GM12878 (cell line): ENCODE data around the gene DCPS. TPM values are rescaled to one million over a fixed set of nuclear protein-coding genes. Genes with fewer than 3 reads are reported as not detected.

Experiments used
- ATAC-seq: fragments of 200-7000 bp; cut with Tn5 transposase; 3 replicates; pipeline ENCODE4 v1.9.1; 2020; ENCODE audit warnings: mild to moderate bottlenecking, moderate library complexity
- BruUV-seq: library from RNA; stranded (reverse); fragments of 400-500 nt; replicated peaks from 2 replicates; lab custom pipeline; 2021; lab: Mats Ljungman, UMichigan
- CTCF ChIA-PET: fragments of 300-600 bp; sonication (Branson Sonifier 250); formaldehyde crosslinking; extraction: SDS; loops from one replicate; lab custom pipeline; 2021; ENCODE audit warnings: inconsistent platforms; lab: Yijun Ruan, JAX
- POLR2A ChIA-PET: fragments of 350-600 bp; formaldehyde crosslinking; extraction: SDS; loops from one replicate; lab custom pipeline; 2021; ENCODE audit warnings: inconsistent platforms; lab: Charles Lee
- RAD21 ChIA-PET: fragments of 300-600 bp; sonication (Branson Sonifier 250); formaldehyde crosslinking; loops from one replicate; lab custom pipeline; 2023; ENCODE audit warnings: antibody characterized with exemption; ENCODE audit not compliant: unreplicated experiment; lab: Charles Lee
- SMC1A ChIA-PET: fragments of 300-600 bp; sonication (Branson Sonifier 250); formaldehyde crosslinking; loops from one replicate; lab custom pipeline; 2023; ENCODE audit not compliant: unreplicated experiment, uncharacterized antibody; lab: Charles Lee
- DNase-seq: peaks from one replicate; pipeline ENCODE4 v3.0.0-alpha.2; 2011; ENCODE audit warnings: low read depth, low spot score
- FAIRE-seq: peaks from 3 replicates; lab custom pipeline; 2011; peaks lifted over from hg19 to GRCh38; lab: Jason Lieb, UNC
- H2AFZ ChIP-seq: 2 replicates; pipeline ENCODE4 v1.6.0; 2011; ENCODE audit warnings: low read depth, low read length, control low read depth; ENCODE audit not compliant: control insufficient read depth
- H3K27ac ChIP-seq: 2 replicates; pipeline ENCODE4 v1.5.1; 2011; ENCODE audit warnings: control low read depth; ENCODE audit not compliant: control insufficient read depth, insufficient read depth
- H3K27me3 ChIP-seq, 2 experiments: replicated peaks in 1 of 2; 2 replicates each; pipeline versions ENCODE4 v1.6.0 to v1.6.1; 2011; ENCODE audit warnings: low read length in 1 of 2; ENCODE audit not compliant: control insufficient read depth in 2 of 2, insufficient read depth in 2 of 2
- H3K36me3 ChIP-seq, 2 experiments: 2 replicates each; pipeline ENCODE4 v1.5.1; 2011; ENCODE audit warnings: low read length in 1 of 2; ENCODE audit not compliant: control insufficient read depth in 2 of 2, insufficient read depth in 2 of 2
- H3K4me1 ChIP-seq: 2 replicates; pipeline ENCODE4 v1.6.1; 2011; ENCODE audit warnings: mild to moderate bottlenecking, low read length, moderate library complexity, mixed read lengths; ENCODE audit not compliant: control insufficient read depth, insufficient read depth
- H3K4me2 ChIP-seq: 2 replicates; pipeline ENCODE4 v1.6.0; 2011; ENCODE audit warnings: control low read depth; ENCODE audit not compliant: control insufficient read depth, insufficient read depth
- H3K4me3 ChIP-seq: fragments of 200-600 bp; sonication (generic); 2 replicates; pipeline ENCODE4 v1.5.1; 2016
- H3K79me2 ChIP-seq: 2 replicates; pipeline ENCODE4 v1.6.0; 2011; ENCODE audit warnings: low read length; ENCODE audit not compliant: control insufficient read depth, insufficient read depth
- H3K9ac ChIP-seq: 2 replicates; pipeline ENCODE4 v1.8.0; 2011; ENCODE audit warnings: low read length, control low read depth, mixed read lengths; ENCODE audit not compliant: control insufficient read depth, insufficient read depth
- H3K9me3 ChIP-seq: replicated peaks from 3 replicates; pipeline ENCODE4 v1.5.1; 2011; ENCODE audit warnings: mild to moderate bottlenecking, low read length; ENCODE audit not compliant: control insufficient read depth, insufficient read depth
- H4K20me1 ChIP-seq: 2 replicates; pipeline ENCODE4 v1.6.0; 2011; ENCODE audit not compliant: control insufficient read depth, insufficient read depth
- ATF3 ChIP-seq: IDR thresholded peaks from 2 replicates; pipeline ENCODE4 v1.6.1; 2011; ENCODE audit warnings: low read depth, mild to moderate bottlenecking, low read length, moderate library complexity, borderline replicate concordance; ENCODE audit errors: extremely low read depth
- CBX3 ChIP-seq: fragments of 200-600 bp; sonication (generic); IDR thresholded peaks from 2 replicates; pipeline ENCODE4 v1.6.1; 2016; ENCODE audit warnings: low read depth, borderline replicate concordance
- IKZF1 ChIP-seq: fragments of 450-650 bp; conservative IDR thresholded peaks from 2 replicates; pipeline ENCODE4 v1.6.1; 2017; ENCODE audit warnings: antibody characterized with exemption, mild to moderate bottlenecking
- IKZF2 ChIP-seq, 2 experiments: fragments of 450-650 bp; IDR thresholded peaks; 2 replicates each; pipeline ENCODE4 v1.6.1; 2017; ENCODE audit warnings: mild to moderate bottlenecking in 2 of 2, moderate library complexity in 2 of 2
- JUNB ChIP-seq: IDR thresholded peaks from 2 replicates; pipeline ENCODE4 v1.6.1; 2016; ENCODE audit warnings: antibody characterized with exemption, mild to moderate bottlenecking
- NBN ChIP-seq: fragments of 450-650 bp; IDR thresholded peaks from 2 replicates; pipeline ENCODE4 v1.6.1; 2016
- POLR2AphosphoS5 ChIP-seq: IDR thresholded peaks from 2 replicates; pipeline ENCODE4 v1.6.1; 2011; ENCODE audit warnings: mild to moderate bottlenecking, low read length, inconsistent platforms
- RB1 ChIP-seq: fragments of 450-650 bp; formaldehyde crosslinking; IDR thresholded peaks from 2 replicates; pipeline ENCODE4 v1.6.1; 2017; ENCODE audit warnings: mild to moderate bottlenecking, borderline replicate concordance
- RUNX3 ChIP-seq: IDR thresholded peaks from 2 replicates; pipeline ENCODE4 v1.6.1; 2012; ENCODE audit warnings: low read length, inconsistent platforms
- SREBF2 ChIP-seq: IDR thresholded peaks from 2 replicates; pipeline ENCODE4 v1.6.1; 2012; ENCODE audit warnings: mild to moderate bottlenecking, low read length
- TCF12 ChIP-seq: IDR thresholded peaks from 2 replicates; pipeline ENCODE4 v1.6.1; 2011; ENCODE audit warnings: low read depth, mild to moderate bottlenecking, low read length
- USF1 ChIP-seq: IDR thresholded peaks from 2 replicates; pipeline ENCODE4 v1.6.1; 2011; ENCODE audit warnings: borderline replicate concordance, low read depth, mild to moderate bottlenecking, moderate library complexity, mixed read lengths, low read length; ENCODE audit not compliant: insufficient read depth; ENCODE audit errors: extremely low read length
- ZBTB11 ChIP-seq: fragments of 450-650 bp; formaldehyde crosslinking; IDR thresholded peaks from 2 replicates; pipeline ENCODE4 v1.5.0; 2022; ENCODE audit warnings: mild to moderate bottlenecking, missing genetic modification characterization
- ZBTB33 ChIP-seq: fragments of 450-650 bp; IDR thresholded peaks from 2 replicates; pipeline ENCODE4 v1.6.1; 2017; ENCODE audit warnings: mild to moderate bottlenecking
- ZNF622 ChIP-seq: fragments of 450-650 bp; IDR thresholded peaks from 2 replicates; pipeline ENCODE4 v1.6.1; 2017; ENCODE audit warnings: mild to moderate bottlenecking, inconsistent platforms
- WGBS: methylation state at CpG from one replicate; pipeline ENCODE4 v1.1.6; 2016; ENCODE audit warnings: low lambda C conversion rate; ENCODE audit not compliant: insufficient replicate concordance, insufficient coverage; ENCODE audit errors: missing lambda C conversion rate; 5-methylcytosine and 5-hydroxymethylcytosine counted together
- in situ Hi-C: fragments of 300-500 bp; cut with MboI; formaldehyde crosslinking; loops from 9 replicates; pipeline ENCODE4 v1.14.3; 2018; ENCODE audit warnings: mixed read lengths
- intact Hi-C: fragments of 100-400 bp; cut with micrococcal nuclease; formaldehyde crosslinking; loops from one replicate; pipeline ENCODE4 v1.14.2; 2022; ENCODE audit not compliant: unreplicated experiment
- polyA plus RNA-seq, 11 experiments: library from polyadenylated mRNA; depleted of rRNA in 4 of 11; unstranded in 6 of 11; stranded (reverse) in 5 of 11; fragments of >200 nt; fragmentation: Nextera tagmentation in 4 of 11; fragmentation: Illumina TruSeq in 1 of 11; extraction: Ambion mirVana in 4 of 11; extraction: Trizol in 1 of 11; gene quantifications; 1 replicate in 1 of 11; 2 replicates in 10 of 11; pipeline versions ENCODE4 v1.2.1 to v1.2.3, GENCODE V29; 2011 to 2016; ENCODE audit warnings: inconsistent platforms in 2 of 11, missing spikeins in 2 of 11, low read depth in 1 of 11
- total RNA-seq, 4 experiments: library from RNA; depleted of rRNA in 3 of 4; stranded (reverse); fragments of >200 nt in 3 of 4; fragmentation: Illumina TruSeq in 1 of 4; extraction: Trizol in 1 of 4; gene quantifications; 2 replicates each; pipeline versions ENCODE4 v1.2.1 to v1.2.3, GENCODE V29; 2013 to 2021

DCPS gene
- total and polyA plus RNA-seq, 10 of the 15 experiments (the other 5 are each of a cell fraction or from before 2014, with no cell fraction given): 23.5 to 101 (median 67.4) TPM

GRCh38 chr11:126257764-126258163 is 46.1 kb upstream of the DCPS start:
- intact Hi-C loops (loop anchor here (5.0 kb wide), 1 partner anchor 340 kb away; no protein-coding TSS in a partner anchor), in situ Hi-C loops (no loop called here)
- H3K9ac ChIP-seq: no peak overlapping the region
- 100% methylated on average over 2 of the region's 2 CpGs for WGBS
- peaks cover 4 to 20% of the 10 kb centered on the region in 2 experiments; a peak in 3 of 4 replicates for H3K36me3 ChIP-seq
- H3K27ac ChIP-seq: no peak overlapping the region
- POLR2A ChIA-PET: interaction anchor here (0.5 kb wide), 1 partner anchor 530 kb away, joined by 4 read pairs; no protein-coding TSS in a partner anchor
- no TSS peak for BruUV-seq
- H4K20me1 ChIP-seq: no peaks in the 10 kb centered on the region
- H3K9me3 ChIP-seq: no peaks in the 10 kb centered on the region
- no peaks in the 10 kb centered on the region for H3K4me1 ChIP-seq
- FAIRE-seq (no peak), ATAC-seq (no peak)
- RAD21 ChIA-PET: no interaction called here
- CTCF ChIA-PET: interaction anchor here (0.7 kb wide), 1 partner anchor 223 kb away, joined by 3 read pairs; no protein-coding TSS in a partner anchor
- H3K27me3 ChIP-seq: no peaks in the 10 kb centered on the region
- no peak overlapping the region for H3K4me3 ChIP-seq
- no peak overlapping the region for H2AFZ ChIP-seq
- H3K79me2 ChIP-seq: no peaks in the 10 kb centered on the region
- H3K4me2 ChIP-seq: no peak overlapping the region
- TF ChIP-seq NBN: no peak
- no peak for TF ChIP-seq CBX3
- no peak for TF ChIP-seq RB1
- TF ChIP-seq ATF3: no peak
- TF ChIP-seq ZBTB11 (CRISPR knock-in tag): no peak
- TF ChIP-seq SREBF2: no peak
- no peak for TF ChIP-seq ZBTB33
- TF ChIP-seq ZNF622: no peak
- TF ChIP-seq IKZF2 (IDR thresholded peaks at IDR 0.05): no peak
- TF ChIP-seq USF1: no peak
- no peak for TF ChIP-seq POLR2AphosphoS5
- no peak for TF ChIP-seq TCF12
- TF ChIP-seq IKZF1: no peak
- TF ChIP-seq JUNB: no peak
- TF ChIP-seq RUNX3: no peak
- TF ChIP-seq, all 136 proteins: peak for 0
- SMC1A ChIA-PET: no interaction called here
- DNase-seq: no peak
